Upper lobe of left lung (tissue), 4 donors: ENCODE data around the gene PAX5.

Source experiments
- CTCF ChIP-seq, 6 experiments: fragments of 450-650 bp in 4 of 6; fragments of 200-600 bp in 2 of 6; sonication (generic) in 2 of 6; IDR thresholded peaks; one replicate each; pipeline ENCODE4 v1.5.1; 2016 to 2019; ENCODE audit warnings: antibody characterized with exemption in 6 of 6
- EP300 ChIP-seq, 4 donors: sonication (generic); formaldehyde crosslinking; IDR thresholded peaks; one replicate each; pipeline ENCODE4 v1.5.1; 2017; ENCODE audit warnings: antibody characterized with exemption in 4 of 4, control low read depth in 2 of 4
- POLR2A ChIP-seq, 4 donors: fragments of 450-650 bp; IDR thresholded peaks; one replicate each; pipeline ENCODE4 v1.5.1; 2016 to 2017; ENCODE audit warnings: antibody characterized with exemption in 4 of 4, mild to moderate bottlenecking in 2 of 4
- POLR2AphosphoS5 ChIP-seq, 2 donors: sonication (generic); formaldehyde crosslinking; IDR thresholded peaks; one replicate each; pipeline ENCODE4 v1.5.1; 2017; ENCODE audit warnings: antibody characterized with exemption in 2 of 2

GRCh38 chr9:36911037-36911436, 123.0 kb downstream of the PAX5 start:
- TF ChIP-seq CTCF (IDR thresholded peaks at IDR 0.05): no peak
- TF ChIP-seq EP300 (IDR thresholded peaks at IDR 0.05): no peak
- no peak for TF ChIP-seq POLR2A (IDR thresholded peaks at IDR 0.05)
- TF ChIP-seq POLR2AphosphoS5 (IDR thresholded peaks at IDR 0.05): no peak
